Measurements from ENCODE around the gene CDR2.
"Not testable (repeated sequence)": the region's sequence is repeated elsewhere in the genome, so short reads cannot be mapped to it uniquely, and the experiment has no call there.

CDR2 gene

DNA sequence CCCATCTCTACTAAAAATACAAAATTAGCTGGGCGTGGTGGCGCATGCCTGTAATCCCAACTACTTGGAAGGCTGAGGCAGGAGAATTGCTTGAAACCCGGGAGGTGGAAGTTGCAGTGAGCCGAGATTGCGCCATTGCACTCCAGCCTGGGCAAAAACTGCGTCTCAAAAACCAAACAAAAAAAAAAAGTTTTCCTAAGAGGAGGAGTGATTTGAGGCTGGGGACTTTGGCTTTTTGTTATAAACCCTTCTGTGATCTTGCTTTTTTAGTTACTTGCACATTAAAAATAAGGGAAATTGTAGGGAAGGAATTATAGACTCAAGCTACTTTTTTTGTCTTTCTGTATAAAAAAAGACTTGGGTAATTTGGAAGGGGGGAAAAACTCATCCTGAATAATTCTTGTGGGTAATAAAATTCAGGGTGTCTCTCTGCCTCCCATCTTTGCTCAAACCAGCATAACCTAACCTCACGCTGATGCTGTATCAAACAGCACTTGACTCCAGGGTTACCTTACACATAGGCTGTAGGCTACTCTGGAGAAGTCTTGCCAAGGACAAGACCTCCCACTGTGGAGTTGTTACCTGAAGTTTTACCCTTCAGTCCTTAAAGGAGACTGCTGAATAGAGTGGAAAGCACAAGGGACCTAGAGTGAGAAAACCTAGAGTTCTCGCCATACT is 1.7 kb upstream of the CDR2 start:
- no peak for DNase-seq (ENCODE audit: low read depth)

DNA sequence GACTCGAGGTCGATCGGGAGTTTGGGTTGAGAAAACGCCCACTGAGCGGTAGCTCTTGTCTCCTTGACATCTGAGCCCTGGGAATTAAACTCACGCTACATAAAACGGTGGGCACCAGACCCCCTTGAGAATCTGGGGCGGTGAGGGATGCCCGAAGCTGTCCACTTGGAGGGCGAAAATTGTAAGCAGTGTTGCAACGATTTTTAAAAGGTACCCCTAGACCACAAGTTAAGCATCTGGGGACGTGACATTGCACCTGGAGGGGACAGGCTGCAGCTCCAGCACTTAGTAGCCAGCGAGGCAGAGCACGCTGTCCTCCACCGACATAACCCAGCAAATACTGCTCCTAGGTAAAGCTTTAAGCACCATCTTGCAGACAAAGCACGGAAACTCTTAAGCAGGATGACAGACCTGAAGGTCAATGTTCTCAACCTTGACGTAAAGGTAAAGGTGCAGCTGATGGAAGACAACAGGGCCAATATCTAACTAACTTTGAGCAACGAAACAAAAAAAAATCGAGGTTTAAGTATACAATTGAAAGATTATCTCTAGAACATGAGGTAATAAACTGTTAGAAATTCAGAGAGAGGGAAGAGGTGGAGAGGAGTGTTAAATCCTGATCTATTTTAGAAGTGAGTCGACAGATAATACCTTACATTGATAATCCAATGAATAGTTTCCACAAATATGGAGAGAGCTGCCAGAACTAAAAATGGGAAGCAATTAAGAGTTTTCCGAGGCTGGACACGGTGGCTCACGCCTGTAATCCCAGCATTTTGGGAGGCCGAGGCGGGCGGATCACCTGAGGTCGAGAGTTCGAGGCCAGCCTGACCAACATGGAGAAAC is 921 bp upstream of the CDR2 start:
- no peak for DNase-seq (ENCODE audit: low read depth)

DNA sequence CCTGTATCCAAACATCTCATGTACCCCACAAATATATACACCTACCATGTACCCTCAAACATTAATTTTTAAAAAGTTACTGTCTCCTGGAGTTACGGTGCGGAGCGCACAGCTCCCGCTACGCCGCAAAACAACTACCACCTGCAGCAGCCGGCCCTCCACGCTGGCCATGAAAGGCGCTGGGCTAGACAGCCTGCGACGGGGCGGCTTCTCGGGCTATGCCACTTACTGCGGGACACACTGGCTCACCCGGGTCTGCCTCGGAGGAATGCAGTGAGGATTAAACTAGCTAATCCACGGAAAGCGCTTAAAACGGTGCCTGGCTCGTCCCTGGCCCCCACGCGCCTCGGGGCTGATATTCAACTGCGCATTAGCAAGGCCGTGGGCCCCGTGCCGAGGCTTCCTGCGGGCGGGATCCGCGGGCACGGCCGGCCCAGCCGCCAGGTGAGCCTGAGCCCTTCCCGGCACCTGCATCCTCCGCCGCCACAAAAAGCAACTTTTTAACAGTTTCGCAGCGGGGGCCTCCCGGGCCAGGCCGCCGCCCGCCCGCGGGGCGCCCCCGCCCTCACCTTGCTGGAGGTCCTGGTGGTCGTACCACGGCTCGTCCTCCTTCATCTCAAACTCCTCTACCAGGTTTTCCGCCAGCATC is 633 bp downstream of the CDR2 start:
- DNase-seq (ENCODE audit: low read depth), result peak; percentile 32

DNA sequence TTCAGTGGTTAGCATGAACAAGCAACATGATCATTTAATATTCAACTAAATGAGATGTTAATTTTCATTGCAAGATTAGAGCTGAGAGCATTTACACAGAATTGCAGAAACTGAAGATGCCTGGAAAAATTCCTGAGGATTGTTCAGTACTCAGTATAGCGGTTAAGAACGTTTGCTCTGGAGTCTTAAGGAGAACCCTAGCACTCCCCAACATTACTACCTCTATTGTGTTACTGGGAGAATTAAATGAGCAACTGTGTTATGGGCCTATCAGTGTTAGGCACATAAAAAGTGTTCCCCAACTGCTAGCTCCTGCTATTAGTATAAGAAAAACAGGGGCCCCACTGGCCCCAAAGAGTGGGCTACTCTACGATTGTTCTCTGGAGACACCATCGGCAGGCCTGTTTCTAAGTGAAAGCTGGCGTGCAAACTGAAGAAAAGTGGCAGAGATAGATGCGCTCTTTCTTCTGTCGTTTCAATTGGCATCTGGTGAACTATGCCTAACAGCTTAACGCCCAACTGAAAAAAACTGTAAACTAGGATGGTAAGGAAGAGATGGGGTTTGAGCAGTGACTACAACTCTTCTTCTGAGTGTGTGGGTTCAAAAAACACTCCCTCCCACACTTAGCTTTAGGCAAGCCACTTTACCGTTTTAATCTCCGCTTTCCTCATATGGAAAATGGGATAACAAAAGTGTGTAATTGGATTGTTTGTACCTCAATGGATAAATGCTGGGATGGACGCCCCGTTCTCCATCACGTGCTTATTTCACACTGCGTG is 1.3 kb downstream of the CDR2 start:
- DNase-seq (ENCODE audit: low read depth), result no peak

DNA sequence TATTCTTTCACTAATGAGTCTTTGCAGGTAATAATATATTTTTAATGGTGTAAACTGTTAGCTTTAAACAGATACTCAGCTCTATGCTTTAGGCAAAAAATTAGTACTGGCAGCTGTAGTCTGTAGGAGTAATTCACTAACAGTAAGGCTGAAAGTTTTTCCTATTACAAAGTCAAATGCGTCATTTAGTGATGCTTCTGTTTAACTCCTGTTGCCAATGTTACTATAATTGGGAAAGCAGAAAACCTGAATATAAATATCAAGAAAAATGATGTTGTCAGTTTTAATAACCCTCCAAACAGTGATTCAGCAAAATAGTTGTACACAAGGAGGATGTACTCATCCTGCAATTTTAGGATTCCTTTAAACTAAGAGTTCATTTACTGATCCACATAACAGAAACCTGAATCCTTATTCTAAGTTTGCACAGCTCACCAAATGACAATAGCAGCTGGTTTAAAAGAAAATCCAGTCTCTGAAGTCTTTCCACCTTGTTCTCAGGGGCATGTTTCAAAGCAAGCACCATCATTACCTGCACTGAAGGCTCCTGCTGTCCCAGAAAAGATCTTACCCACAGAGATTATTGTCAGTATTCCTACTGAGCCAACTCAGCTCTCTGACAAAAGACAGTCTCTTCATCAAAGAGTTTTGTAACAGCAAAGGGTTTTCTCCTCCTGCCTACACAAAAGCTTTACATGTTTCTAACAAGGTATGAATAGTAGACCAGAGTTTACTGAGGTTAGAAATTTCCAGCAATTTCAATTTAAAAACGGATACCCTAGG is 4.2 kb downstream of the CDR2 start:
- DNase-seq (ENCODE audit: low read depth), result no peak

DNA sequence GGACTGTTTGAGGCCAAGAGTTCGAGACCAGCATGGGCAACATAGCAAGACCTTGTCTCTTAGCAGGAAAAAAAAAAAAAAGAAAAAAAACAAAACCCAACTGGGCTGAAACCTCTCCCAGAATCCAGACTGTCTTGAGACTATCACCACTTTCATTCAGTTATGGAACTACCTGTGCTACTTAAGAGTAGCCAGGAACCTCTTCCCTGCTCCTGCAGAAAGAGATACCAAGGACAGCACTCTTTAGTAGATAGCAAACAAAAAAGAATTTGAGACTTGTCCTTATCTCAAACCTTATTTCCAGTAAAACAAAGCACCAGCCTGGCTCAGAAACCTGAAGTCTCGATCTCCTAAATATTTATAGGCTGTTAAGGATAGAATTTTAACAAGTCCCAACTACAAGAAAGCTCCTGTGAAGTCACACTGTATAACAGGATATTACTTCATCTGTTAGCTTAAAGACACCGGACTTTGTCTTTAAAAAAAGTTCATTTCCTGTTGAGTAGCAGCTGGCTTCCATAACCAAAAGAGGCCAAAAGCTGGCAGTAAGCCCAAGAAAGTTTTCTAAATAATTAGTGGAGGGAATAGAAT is 5.1 kb downstream of the CDR2 start:
- no peak for DNase-seq (ENCODE audit: low read depth)

DNA sequence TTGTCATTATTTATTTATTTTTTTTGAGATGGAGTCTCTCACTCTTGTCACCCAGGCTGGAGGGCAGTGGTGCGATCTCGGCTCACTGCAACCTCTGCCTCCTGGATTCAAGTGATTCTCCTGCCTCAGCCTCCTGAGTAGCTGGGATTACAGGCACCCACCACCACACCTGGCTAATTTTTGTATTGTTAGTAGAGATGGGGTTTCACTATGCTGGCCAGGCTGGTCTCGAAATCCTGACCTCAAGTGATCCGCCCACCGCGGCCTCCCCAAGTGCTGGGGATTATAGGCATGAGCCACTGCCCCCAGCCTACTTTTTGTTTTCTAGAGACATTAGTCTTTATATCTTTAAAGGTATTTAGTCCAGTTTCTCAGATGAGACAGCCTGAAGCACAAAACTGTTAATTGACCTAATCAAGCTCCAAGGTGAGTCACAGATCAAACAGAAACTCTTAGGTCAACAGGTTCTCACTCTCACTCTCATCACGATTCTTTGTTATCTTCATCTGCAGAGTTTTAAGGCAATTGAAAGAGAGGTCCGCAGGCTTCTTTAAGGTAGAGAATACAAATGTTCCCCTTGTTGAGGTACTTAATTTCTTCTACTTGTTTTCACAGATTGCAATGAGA is 6.1 kb downstream of the CDR2 start:
- DNase-seq (ENCODE audit: low read depth), result not testable (repeated sequence)

DNA sequence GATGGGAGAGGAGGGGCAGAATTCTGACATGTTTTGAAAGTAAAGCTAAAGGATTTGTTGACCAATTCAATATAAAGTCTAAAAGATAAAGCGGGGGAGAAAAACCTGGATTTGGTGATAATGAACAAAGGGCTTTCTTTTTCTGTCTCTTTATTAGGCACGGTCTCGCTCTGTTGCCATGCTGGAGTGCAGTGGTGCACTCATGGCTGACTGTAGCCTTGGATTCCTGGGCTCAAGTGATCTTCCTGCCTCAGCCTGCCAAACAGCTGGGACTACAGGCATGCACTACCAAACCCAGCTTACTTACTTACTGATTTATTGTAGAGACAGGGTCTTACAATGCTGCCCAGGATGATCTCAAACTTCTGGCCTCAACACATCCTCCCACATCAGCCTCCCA is 7.5 kb downstream of the CDR2 start:
- no peak for DNase-seq (ENCODE audit: low read depth)

DNA sequence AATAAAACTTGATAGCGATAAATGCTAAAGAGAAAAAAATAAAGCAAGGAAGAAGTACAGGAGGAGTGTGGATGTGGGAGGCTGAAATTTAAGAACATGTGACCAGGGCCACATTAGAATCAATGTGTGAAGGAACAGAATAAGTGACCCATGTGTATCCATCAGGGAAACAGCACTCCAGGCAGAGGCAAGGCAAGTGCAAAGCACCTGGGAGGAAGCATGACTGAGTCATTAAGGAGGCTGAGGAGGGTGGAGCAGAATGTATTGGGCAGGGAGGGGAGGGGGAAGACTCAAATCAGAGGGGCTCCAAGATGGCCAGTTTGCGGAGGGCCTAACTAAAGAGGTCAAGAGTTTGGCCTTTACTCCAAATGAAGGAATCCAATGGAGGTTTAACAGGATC is 8.0 kb downstream of the CDR2 start:
- DNase-seq (ENCODE audit: low read depth), result no peak

DNA sequence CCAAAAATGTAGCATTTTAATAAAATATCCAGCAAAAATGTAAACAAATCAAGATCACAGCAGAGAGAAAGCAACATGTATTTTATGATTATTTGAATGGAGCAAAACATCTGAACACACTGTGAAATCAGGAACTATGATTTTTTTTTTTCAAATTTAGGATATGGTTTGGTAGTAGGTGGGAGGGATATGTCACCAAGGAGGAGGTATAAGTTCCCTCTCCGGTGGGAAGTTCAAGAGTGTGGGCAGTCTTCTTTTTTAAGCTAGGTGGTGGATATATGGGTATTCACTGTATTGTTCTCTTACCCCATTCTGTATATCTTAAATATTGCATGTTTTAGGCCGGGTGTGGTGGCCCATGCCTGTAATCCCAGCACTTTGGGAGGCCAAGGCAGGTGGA is 10.2 kb downstream of the CDR2 start:
- no peak for DNase-seq (ENCODE audit: low read depth)

DNA sequence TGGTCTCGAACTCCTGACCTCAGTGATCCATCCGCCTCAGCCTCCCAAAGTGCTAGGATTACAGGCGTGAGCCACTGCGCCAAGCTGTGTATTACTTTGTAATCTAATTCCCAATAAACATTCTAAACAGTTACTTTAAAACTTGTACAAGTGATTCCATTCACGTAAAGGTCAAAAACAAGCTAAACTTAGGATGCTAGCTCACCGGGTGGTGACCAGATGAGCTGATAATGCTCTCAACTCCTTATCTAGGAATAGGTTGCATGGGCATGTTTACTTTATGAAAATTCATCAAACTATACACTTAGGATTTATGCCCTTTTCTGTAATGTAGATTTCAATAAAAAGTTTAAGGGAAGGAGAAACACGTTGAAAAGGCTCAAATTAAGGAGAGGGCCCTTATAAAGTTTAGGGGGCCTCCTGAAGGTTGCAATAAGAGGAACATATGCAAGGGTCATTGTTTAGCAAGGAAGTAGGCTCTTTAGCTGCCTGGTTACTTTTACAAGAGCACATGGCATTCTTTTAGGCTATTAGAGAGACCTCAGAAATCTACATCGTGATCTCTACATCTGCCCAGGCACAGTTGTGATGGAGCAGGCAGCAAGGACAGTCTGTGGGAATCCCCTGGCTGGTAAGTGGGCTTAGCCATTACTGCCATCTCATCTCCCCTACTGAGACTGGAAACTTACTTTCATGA is 13.3 kb downstream of the CDR2 start:
- DNase-seq (ENCODE audit: low read depth), result no peak

DNA sequence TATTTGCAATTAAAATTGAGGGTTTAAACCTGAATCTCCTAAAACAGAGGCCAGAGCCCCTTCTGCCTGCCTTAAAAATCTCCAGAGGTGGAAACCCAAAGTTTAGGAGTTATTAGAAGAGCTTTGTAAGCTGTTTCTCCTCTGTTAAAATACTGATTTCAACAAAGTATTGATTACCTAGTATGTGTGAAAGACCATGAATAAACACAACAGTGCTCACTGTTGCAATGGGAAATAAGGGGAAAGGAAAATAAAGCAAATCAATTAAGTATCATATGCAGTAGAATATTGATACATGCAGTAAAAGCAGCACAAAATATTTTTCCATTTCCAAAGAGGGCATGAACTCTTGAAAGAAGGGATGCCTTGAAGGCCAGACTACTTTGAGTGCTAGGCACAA is 14.7 kb downstream of the CDR2 start:
- no peak for DNase-seq (ENCODE audit: low read depth)

DNA sequence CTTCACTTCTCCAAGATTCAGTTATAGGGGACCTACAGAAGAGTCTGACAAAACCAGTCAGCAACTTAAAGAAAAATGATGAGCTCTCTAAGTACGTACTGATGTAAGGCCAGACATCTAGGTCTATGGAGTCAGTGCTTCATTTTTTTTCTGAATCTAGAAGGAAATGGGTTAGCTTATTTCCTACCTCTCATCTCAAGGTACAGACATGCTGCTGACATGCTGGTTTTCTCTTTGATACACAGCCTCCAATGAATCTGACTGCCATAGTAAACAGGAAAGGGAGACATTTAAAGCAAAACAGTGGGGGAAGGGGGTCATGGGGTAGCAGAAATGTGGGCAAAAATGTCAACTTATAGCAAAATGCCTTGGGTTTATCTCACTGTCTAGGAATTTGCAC is 16.4 kb downstream of the CDR2 start:
- no peak for DNase-seq (ENCODE audit: low read depth)

DNA sequence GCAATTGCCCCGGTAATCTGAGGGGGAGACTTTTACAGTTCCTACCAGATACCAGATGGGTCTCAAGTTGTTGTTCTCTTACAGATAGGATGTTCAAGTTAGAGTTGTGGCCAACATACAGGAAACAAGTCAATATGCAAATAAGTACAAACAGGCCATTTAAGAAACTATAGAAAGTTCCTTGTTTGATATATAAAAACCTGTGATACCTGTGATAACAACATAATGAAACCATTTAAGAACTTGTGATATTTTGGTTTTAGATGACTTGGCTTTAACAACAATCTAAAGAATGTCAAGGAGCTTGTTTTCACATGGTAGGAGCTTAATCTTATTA is 16.8 kb downstream of the CDR2 start:
- DNase-seq (ENCODE audit: low read depth), result no peak

DNA sequence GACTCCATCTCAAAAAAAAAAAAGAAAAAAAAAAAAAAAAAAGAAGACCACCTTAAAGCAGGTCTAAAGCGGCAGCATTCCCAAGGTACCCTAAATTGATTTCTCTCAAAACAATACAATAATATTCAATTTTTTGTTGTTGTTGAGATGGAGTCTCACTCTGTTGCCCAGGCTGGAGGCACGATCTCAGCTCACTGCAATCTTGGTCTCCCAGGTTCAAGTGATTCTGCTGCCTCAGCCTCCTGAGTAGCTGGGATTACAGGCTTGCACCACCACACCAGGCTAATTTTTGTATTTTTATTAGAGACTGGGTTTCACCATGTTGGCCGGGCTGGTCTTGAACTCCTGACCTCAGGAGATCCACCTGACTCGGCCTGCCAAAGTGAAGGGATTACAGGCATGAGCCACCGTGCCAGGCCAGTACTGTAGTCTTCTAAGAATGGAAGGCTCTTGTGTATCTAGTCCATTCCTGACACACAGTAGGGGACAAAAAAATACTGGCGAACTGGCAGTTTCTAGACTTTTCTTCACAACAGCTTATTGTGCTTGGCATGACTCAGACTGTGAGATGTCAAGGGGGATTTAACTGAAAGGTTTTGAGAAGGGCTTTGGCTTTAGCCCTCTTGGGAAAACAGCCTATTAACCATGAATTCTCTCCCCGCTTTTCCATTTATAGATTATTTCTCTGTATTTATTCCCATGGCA is 17.3 kb downstream of the CDR2 start:
- no peak for DNase-seq (ENCODE audit: low read depth)

DNA sequence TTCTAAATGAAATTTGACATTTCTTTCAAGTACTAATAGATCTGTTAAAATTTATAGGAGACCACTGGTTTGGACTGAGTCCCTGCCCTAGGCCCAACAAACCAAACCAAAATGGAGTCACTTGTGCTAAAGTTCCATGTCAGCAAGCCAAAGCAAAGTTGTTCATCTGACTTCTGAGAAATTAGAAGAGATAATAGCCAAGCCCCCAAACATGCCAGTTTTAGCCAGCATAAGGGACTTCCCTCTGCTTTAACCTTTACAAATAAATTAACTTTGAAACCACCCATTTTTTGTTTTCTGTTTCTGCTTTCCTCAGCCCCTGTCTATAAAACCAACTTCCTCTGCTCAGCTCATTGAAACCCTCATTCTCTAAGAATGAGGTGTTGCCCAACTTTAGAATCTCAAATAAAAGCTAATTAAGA is 18.9 kb downstream of the CDR2 start:
- no peak for DNase-seq (ENCODE audit: low read depth)

DNA sequence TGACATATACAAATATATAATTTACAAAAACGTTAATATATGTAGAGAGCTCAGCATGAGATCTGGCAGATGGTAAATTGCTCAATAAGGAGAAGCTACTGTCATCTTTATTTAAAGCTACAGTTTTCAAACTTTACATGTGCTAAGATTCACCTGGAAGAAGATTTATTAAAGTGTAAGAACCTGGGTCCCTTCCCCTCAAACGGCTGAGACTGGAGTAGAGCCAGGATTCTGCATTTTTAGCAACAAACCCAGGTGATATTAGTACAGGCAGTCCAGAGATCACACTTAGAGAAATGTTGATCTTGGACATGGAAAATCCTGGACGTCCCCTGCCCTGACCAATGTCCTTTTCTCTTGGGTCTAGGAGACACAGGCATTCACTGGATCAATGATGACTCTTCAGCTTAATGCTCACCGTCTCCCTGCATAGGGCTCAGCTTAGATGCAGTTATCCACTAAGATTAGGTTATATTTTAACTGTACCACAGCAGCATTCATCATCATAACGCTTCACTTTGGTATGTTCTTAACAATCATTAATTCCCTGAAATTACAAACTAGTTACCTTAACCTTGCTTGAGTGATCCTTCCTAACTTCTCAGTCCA is 20.4 kb downstream of the CDR2 start:
- no peak for DNase-seq (ENCODE audit: low read depth)

DNA sequence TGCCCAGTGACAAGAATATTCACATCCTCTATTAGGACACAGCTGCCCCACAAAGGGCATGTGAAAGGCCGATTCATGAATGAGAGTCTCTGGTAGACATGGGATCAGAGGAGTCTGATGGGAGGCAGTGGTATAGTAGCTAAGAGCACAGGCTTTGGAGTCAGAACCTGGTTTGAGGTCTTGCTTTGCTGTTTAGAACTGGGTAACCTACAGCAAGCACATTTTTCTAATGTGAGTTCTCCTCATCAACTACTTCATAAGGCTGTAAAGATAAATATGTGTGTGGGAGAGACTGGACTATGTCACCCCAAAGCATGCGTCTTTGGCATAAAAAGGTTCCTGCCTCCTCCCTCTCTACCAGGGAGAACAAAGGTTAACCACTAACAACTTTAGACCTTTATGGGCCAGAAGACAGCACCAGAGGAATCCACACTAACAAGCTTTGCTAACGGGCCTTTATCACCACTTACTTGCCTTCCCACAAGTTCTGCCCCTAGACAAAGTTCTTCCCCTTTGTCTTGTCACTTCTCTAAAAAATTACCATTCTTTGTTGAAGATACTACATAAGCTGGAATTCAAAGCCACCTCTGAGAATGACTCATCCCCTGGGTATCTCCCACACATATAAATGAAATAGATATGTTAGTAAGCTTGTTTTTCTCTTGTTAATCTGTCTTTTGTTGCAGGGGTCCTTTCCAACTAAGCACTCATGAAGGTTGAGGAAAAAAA is 21.1 kb downstream of the CDR2 start:
- no peak for DNase-seq (ENCODE audit: low read depth)
